ENCODE data around the gene RCOR3.
"Not testable (repeated sequence)": the region's sequence is repeated elsewhere in the genome, so short reads cannot be mapped to it uniquely, and the experiment has no call there.

RCOR3 gene

DNA sequence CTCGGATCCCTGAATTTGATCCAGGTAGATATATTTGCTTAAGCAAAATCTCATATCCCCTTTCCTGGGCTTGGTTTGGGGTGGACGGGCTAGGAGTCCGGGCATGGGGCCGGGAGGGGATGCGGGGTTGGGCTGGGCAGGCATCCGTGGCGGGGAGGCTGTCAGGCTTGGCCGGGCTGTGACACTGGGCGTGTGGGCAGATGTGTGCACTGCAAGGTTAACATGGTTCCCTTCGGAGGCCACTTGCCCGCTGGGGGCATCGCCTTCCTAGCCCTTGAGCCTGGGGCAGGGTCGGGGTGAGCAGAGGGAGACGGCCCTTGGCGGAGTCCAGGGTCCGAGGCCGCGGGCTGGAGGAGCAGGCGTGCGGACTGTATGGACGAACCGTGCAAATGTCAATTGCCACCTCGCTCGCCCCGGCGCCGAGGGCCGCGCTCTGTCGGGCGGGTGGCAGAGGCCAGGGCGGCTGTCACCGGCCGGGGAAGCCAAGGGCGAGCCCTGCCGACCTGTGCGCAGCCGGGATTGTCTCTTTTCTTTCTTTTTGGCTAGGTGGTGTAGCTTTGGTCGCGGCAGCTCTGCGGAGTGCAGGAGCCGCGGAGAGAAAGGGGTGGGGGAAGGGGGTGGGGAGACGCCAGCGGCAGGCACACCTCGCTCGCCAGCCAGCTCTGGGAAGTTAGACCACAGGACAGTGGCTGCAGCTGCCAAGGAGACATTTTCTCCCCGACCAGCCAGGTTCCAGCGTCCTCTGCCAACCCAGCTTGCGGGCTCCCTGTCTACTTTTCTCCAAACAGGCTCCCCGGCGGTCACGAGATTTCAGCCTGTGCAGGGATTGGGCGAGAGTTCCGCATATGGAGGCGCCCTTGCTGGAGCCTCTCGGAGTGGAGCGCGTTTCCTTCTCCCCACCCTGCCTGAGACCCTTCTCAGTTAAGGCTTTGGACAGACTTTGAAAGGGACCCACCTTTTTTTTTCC lies 1.3 kb downstream of the RCOR3 start:
- DNase-seq (ENCODE audit: low read depth): no peak

DNA sequence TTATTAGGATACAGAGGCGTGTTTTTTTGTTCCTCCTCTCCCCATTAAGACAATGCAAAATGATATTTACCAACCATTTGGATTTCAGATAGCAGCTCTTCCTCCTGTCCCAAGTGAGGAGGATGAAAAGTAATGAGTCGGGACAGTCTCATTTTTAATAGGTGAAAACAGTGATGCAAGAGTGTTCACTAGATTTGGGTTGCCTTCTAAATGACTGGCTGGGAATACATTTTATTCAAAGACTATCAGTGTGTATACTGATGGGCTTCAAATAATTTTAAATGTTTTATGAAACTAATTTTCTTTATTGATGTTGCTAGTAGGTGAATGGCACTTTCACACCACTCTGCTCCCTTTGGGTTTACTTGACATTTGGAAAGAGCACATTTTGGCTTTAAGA lies 2.1 kb downstream of the RCOR3 start:
- DNase-seq (ENCODE audit: low read depth): no peak

DNA sequence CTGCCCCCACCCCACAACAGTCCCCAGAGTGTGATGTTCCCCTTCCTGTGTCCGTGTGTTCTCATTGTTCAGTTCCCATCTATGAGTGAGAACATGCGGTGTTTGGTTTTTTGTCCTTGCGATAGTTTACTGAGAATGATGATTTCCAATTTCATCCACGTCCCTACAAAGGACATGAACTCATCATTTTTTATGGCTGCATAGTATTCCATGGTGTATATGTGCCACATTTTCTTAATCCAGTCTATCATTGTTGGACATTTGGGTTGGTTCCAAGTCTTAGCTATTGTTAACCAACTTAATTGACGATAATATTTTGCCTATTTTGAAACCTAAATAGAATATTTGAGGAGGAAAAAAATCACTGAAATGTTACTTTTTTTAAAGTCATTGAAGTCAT lies 3.9 kb downstream of the RCOR3 start:
- DNase-seq (ENCODE audit: low read depth): not testable (repeated sequence)

DNA sequence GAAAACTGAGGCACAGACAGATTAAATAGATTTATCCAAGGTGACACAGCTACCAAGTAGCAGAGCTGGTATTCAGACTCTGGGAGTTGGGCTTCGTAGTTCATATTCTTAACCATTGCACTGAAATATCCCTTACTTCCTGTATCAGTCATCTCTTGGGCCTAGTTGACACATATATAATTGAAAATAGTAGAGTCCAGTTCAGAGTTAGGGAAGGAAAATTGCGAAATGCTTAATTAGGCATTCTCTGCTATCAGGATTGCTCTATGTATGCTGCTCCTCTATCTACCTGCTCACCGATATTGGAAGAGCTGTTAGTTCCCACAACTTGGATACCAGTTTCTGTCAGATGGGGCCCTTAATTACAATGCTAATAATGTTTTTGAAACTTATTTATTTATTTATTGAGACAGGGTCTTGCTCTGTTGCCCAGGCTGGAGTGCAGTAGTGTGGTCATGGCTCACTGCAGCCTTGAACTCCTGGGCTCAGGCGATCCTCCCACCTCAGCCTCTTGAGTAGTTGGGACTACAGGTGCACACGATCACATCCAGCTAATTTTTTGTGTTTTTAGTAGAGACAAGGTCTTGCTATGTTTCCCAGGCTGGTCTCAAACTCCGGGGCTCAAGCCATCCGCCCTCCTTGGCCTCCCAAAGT lies 8.2 kb downstream of the RCOR3 start:
- DNase-seq (ENCODE audit: low read depth): no peak

DNA sequence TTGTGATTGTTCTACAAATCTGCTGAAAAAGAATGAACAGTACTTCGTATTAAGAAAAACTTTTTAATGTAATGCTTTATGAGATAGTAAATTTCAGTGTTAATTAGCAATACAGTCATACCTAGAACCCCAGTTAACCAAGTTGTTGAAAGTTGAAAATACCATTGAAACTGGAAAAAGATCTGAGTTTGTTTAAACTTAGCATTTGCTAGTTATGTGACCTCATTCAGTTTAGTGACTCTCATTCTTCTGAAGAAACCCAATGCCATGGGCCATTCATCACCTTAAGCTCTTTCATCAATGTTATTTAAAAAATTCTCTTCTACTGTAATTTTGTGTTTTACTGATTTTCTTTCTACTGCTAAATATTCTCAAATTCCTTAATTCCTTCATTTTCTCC lies 20.2 kb downstream of the RCOR3 start:
- no peak for DNase-seq (ENCODE audit: low read depth)

DNA sequence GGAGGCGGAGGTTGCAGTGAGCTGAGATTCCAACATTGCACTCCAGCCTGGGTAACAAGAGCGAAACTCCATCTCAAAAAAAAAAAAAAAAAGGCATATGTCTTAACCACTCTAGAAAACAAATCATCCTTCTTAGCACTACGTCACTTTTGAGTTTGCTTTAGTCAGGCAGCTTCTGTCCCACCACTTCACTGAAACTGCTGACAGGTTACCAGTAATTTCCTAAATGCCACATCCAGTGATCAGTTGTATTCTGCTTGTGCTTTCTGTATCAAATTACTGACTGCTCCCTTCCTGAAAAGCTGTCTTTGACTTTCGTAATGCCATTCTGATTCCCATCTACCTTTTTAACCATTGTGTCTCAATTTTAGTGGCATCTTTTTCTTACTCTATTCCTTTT lies 21.7 kb downstream of the RCOR3 start:
- no peak for DNase-seq (ENCODE audit: low read depth)

DNA sequence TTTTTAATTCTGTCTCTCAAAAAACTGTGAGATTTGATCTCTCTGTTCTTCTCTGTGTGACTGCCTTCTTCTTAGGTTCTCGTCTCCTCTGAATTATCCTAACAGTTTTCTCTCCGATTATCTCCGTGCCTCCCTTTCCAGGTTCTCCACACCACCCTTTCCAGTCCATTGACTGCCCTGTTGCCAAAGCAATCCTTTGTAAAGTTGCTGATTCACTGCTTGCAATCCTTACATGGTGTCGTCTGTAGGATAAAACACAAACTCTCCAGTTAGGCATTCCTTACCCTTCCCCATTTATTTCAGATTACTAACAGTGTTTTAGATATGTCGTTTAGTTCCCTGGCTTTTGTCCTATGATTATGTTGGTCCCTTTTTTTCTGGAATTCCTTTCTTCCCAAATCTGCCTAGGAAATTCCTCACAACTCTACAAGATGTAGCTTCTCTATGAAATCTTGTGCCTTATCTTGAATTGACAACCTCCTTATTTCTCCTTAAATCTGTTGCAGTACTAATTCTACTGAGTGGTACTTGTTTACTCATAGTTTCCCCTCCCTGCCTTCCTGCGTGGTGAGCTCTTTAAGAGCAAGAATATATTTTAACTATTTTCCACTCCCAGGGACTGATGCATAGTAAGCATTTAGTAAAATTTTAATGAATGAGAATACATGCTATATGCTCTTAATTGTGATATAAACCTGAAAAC lies 22.3 kb downstream of the RCOR3 start:
- no peak for DNase-seq (ENCODE audit: low read depth)

DNA sequence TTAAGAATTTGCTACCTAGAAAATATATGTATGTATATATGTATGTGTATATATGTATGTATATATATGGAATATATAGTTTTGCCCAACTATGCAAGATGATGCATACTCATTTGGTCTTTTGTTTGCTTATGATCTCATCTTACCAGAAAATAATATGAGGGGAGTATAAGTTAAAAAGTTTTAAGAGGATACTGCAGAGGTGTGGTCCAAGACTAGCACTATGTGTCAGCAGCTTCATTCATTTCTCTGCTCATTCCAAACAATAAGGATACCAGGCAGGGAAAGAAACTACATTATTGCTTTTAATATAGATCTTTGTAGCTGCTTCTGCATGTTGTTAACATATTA lies 22.8 kb downstream of the RCOR3 start:
- no peak for DNase-seq (ENCODE audit: low read depth)

DNA sequence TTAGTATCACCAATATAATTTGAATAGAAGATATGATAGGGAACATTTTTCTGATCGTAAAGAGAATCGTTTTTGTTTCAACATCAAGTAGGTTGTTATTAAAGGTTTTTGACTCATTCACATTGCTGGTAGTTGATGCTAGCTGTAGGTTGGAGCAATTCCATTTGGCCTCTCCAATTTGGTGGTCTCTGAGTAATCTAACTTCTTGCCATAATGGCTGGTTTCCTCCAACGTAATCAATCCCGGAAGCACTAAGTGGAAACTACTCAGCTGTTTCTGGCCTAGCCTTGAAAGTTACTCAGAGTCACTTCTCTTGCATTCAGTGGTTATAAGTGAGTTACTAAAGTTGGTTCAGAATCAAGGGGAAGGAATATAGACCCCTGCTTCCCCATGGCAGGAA lies 26.0 kb downstream of the RCOR3 start:
- DNase-seq (ENCODE audit: low read depth): no peak

DNA sequence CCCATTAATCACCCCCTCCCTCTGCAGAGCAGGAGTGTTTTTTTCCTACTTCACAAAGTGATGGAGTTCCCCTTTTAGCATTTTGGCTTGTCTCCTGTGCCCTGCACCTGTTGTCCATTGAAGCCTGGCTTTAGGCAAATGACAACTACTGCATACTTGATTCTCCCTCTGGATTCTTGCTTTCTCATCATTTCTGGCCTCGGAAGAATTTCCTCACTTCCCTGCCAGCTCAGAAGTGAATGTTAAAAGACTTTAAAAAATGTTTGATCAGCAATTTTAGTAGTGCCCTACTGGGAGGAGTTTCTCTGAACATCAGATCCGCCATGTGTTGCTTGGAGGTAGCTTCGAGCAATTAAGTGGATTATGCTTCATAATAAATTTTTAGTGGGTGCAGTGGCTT lies 28.1 kb downstream of the RCOR3 start:
- no peak for DNase-seq (ENCODE audit: low read depth)

DNA sequence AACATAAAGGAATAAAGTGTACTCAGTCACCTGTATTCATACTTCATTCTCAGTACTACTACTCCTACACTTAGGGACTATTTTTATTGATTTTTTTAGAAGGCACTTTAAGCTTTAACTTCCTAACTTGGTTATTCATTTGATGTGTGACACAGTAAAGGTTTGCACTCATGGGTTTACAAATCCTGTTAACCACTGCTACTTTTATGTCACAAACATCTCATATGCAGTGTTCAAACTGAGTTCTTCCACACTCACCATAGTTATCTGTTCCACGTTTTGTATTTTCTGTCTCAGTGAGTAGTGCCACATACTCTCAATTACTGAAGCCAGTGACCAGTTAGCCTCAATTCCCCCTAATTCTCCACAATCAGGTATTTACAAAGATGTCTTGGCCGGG lies 33.2 kb downstream of the RCOR3 start:
- DNase-seq (ENCODE audit: low read depth): no peak

DNA sequence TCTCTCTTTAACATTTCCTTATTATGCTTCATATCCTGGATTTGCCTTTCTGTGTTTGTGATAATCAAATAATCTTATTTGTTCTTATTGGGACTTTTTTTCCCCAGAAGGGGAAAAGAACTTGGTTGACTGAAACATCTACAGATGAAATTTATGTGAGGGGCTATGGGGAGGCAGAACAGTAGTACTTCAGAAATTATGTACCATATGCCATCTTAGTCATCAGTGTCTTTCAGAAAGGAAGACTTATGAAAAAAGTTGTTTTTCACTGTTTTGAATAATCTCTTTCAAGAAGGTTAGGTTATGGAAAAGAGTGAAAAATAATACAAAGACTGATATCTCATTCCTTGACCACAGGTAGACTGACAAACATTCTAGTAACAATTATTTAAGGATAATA lies 37.2 kb downstream of the RCOR3 start:
- DNase-seq (ENCODE audit: low read depth): no peak

DNA sequence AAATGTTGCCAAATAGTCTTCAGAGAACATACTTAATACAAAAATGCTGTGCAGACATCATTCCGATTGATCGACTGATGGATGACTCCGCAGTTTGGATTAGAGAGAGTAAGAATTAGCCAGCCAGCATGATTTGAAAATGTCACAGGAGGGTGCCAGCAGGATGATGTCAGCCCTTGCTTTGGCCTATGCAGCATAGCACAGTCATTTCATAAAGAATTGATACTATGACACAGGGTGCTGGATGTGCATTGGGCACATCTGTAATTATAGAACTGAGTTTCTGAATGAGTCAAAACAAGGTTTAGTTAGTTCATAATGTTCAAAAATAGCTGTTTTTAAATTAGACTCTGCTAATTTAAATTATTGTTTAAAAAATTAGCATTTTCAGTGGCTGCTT lies 45.9 kb downstream of the RCOR3 start:
- no peak for DNase-seq (ENCODE audit: low read depth)

DNA sequence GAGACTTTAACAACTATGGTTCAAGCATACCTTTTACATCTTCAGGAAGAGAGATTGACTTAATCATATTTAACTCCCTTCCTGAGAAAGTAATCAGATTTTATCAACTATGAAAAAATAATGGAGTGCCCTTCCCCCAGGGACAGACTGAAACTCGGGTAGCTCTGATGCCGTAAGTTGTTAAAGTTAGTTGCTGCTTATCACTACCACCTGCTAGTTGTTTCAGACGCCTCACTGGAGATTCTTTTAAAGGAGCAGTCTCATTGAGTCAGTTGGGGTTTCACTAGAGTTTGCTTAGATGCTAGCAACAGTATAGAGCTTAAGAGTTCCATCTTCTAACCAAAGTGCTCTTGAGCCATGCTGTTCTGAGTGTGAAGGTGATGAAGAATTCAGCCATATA lies 50.5 kb downstream of the RCOR3 start:
- DNase-seq (ENCODE audit: low read depth): no peak

DNA sequence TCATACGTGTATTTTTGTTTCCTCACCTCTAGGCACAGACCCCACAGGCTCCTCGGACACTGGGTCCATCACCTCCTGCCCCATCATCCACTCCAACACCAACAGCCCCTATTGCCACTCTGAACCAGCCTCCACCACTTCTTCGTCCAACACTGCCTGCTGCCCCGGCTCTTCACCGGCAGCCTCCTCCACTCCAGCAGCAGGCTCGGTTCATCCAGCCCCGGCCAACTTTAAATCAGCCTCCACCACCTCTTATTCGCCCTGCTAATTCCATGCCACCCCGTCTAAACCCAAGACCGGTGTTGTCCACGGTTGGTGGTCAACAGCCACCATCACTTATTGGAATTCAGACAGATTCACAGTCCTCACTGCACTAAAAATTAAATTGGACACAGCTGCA lies 54.2 kb downstream of the RCOR3 start:
- no peak for DNase-seq (ENCODE audit: low read depth)

DNA sequence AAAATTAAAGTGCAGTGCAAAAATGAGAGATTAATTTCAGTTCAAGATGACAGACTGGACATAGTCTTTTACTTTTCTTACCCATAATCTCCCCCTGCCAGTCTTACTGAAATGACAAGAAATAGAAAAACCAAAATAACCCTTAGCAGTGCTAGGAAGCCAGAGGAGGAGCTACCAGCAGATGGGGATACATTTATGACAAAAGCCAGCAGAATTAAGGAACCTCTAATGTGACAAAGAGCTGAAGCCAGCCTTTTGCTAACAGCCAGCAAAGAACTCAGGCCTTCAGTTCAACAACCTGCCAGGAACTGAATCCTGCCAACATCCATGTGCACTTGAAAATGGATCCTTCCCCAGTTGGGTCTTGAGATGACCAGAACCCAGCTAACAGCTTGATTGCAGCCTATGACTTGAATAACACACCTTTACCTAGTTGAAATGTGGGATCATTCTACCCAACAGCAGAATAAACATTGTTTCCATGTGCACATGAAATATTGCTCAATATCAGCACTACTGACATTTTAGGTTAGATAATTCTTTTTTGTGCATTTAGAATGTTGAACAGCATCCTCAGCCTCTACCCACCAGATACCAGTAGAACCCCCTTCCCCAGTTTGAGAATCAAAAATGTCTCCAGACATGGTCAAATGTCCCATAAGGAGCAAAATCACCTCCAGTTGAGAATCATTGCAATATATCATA lies 59.6 kb downstream of the RCOR3 start:
- DNase-seq (ENCODE audit: low read depth): no peak

DNA sequence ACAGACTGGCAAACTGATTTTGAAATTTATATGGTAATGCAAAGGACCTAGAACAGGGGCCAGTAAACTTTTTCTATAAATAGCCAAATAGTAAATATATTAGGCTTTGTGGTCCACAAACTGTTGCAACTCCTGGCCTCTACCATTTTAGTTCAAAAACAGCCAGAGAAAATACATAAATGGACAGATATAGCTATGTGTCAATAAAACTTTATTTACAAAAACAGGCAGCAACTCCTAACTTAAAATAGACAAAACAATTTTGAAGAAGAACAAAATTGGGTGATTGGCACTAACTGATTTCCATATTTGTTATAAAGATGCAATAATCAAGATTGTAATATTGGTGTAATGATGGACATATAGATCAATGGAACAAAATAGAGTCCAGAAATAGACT lies 60.7 kb downstream of the RCOR3 start:
- DNase-seq (ENCODE audit: low read depth): no peak

DNA sequence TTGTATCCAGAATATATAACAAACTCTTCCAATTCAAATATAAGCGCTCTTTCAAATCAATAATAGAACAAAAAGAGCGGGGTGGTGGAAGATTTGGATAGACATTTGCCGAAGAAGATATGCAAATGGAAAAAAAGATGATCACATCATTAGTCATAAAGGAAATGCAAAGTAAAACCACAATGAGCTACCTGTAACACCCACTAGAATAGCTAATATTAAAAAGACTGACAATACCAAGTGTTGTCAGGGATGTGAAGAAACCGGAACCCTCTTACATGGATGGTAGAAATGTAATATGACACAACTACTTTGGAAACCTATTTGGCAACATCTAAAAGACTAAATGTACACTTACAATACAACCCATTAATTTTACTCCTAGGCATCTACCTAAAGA lies 61.8 kb downstream of the RCOR3 start:
- no peak for DNase-seq (ENCODE audit: low read depth)

DNA sequence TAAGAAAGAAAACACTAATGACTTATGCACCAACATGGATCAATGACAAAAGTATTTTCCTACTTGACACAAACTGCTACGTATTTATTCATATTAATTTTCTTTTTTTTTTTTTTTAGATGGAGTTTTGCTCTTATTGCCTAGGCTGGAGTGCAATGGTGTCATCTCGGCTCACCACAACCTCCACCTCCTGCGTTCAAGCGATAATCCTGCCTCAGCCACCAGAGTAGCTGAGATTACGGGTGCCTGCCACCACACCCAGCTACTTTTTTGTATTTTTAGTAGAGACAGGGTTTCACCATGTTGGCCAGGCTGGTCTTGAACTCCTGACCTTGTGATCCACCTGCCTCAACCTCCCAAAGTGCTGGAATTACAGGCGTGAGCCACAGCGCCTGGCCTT lies 62.5 kb downstream of the RCOR3 start:
- not testable (repeated sequence) for DNase-seq (ENCODE audit: low read depth)

DNA sequence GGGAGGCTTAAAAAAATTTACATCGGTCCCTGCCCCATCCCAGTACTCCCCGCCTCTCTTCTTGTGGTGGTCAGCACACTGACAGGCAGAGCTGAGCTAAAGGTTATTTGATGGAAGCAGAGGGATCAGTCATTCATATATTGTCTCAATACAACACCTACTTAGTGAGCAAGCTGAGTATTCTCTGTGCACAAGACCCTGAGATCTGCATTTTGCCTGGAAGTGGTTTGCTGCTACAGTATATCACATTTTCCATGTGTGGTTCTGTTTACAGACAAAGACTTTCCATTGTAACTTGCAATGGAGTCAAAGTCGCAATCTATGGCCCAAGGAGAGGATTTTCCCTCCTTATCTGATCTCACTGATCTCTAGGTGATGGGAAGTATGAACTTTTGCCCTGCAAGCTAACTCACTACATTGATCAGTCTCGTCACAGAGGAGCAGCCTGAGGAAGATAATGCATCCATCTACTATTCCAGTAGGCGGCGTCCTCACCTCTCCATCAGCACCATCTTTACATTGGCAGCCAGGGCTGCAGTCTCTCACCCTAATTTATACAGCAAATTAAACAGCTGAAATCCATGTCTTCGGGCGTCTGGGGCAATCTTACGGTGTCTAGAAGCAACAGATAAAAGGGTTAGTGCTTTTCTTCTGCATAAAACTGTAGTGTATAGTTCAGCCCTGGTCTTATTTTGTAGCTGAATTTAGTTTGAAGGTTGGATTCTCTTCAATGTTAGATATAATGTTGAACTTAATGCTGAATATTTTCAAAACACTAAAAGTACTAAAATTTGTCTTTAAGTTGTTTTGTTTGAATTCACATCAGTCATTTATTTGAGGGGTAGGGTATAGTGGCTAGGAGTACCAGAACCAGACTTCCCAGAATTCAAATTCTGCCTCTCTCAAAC lies 64.2 kb downstream of the RCOR3 start:
- DNase-seq (ENCODE audit: low read depth): no peak

DNA sequence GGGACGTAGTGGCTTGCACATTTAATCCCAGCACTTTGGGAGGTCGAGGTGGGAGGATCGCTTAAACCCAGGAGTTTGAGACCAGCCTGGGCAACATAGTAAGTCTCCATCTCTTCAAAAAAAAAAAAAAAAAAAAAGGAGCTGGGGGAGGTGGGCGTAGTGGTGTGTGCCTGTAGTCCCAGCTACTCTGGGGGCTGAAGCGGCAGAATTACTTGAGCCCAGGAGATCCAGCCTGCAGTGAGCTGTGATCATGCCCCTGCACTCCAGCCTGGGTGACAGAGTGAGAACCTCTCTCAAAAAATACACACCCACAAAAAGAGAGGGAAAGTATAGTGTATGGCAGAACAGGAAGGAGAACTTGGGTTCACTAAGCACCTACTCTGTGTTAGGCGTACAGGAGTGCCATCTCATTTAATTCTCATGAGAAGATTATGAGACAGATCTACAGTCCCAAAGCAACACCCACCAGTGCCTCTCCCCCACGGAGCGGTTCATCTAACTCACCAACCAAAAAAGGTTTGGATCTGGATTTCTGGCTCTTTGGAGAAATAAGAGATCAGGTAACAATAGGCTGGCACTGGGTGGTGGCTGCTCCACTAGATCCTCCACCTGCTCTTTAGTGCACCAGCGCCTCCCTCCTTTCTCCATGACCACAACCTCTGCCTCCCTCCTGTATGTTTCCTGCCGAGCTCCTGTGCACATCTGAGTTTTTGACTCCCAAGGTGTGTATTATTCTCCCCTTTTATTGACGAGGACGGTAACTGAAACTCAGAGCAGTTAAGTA lies 66.0 kb downstream of the RCOR3 start:
- no peak for DNase-seq (ENCODE audit: low read depth)

All from non-pigmented ciliary epithelial cell (primary cell).